Measurements from ENCODE around the gene CC2D2A. TPM values are rescaled to one million over a fixed set of nuclear protein-coding genes. Genes with fewer than 3 reads are reported as not detected.

Gene CC2D2A
- total RNA-seq, 1 donor from 2014 or later, result 2.4 TPM

DNA sequence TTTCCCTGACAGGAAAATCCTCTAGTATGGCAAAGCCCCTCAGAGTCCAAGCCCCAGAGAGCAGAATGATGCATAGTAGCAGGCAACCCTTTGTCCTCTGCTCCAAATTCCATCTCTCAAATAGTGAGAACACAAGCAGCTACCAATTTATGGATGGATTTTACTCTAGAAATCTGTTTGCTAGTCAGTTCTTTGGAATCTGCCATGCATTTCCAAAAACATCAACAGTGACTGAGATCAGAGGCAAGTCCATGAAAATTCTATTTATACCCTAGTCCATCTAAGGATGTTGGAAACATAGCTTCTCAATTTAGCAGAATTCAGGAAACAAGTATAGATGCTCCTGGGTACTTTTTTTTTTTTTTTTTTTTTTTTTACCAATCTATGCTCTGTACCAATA is 10.0 kb upstream of the CC2D2A start:
- DNase-seq (ENCODE audit: low spot score) (no peak), ATAC-seq (no peak)

DNA sequence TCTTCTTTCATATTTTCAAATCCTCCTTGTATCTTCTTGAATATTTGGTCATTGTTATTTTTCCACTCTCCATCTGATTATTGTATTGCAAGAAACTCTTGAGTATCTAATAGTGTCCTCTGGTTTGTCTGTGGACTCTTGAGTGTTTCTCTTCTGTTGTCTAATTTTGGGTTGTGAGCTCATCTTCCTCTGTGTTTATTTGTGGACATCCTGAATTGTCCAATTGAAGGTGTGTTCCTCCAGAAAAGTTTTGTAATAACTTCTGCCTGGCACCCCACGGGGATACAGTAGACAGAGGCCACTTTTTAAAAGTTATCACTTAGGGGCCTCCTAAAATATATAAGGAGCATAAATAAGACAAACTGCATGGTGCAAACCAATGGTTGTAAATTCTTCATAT is 3.1 kb upstream of the CC2D2A start:
- DNase-seq (ENCODE audit: low spot score), result no peak
- ATAC-seq, result no peak

DNA sequence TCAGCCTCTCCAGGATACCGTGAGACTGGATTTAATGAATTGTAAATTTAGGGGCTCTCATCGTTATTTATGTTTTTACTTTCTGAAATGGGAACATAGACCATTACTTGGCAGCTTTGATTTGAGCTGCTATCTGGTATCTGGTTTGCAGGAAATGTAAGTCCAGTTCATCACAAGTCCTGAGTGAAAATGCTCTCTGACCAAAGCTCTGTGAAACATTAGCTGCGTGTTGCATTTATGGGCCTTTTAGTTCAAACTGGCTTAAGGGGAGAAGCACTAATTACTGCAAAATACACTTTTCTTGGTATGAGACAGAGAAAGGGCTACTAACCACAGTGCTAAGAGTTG is 420 bp downstream of the CC2D2A start:
- no peak for DNase-seq (ENCODE audit: low spot score)
- peak; percentile 33 for ATAC-seq

DNA sequence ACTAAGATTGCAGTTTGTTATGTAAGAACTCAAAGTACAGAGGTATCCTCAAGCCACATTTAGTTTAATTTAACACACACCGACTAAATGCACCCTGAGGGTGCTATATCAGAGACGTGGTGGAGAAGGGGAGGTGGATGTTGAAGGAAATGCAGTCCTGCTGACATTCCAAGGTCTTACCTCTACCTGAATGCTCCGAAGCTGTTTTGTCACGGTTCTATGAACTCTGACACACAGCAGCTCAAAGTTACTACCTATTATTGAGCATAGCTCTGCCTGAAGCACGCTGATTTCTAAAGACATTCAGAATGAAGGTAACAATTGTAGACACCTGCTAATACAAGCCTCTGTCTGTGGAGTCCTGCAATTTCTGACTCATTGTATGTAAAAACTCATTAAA is 6.7 kb downstream of the CC2D2A start:
- DNase-seq (ENCODE audit: low spot score) (no peak), ATAC-seq (no peak)

DNA sequence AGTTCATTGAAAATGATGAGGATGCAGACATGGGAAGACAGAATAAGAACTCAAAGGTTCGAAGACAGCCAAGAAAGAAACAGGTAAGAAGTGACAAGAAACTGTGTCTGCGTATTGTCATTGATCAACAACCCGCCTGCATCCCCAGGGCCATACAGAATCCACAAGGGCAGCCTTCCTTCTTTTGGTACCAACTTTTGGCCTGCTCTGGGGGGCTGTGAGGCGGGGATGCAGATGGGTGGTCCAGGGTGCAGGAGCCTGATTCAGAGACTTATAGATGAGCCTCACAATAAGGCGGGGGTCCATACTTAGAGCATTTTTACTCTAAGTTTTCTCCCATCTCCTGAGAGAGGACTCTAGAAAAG is 9.0 kb downstream of the CC2D2A start:
- DNase-seq (ENCODE audit: low spot score), result no peak
- ATAC-seq, result no peak

DNA sequence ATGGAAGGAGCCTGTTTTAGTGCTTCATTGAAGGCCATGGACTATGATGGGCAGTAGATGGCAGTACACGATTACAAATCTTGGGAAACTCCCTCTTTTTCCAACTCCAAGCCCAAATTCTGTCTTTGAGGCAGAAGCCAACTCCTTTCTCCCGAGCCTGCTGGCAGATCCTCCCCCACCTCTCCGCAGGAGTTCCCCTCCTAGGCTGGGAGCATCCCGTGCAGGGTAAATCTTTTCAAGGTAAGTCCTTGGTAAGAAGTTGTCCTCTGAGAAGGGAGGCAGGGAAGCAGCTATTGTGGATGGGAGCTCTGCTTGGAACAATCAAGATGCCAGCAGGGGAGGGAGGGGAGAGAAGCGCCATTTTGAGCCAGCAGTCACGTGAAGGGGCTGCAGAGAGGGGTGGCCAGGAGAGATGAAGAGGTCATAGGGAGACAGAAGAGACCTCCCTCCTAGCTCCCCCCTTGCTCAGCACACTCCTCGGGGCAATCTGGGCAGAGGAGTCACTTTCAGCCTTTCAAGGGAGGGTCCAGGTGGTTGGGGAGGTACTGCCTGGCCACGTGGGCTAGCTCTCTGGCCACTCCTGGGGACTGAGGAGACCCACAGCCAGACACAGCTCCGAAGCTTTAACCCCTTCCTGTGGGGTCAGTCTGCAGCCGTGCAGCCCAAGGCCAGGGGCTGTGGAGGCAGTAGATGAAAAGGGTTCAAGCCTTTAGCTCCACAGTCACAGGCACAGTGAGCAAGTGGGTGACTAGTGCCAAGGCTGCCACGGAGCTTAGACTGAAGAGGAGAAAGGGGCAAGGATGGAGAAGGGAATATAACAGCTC is 9.6 kb downstream of the CC2D2A start:
- ATAC-seq, result peak; percentile 94
- DNase-seq (ENCODE audit: low spot score), result peak; percentile 64

DNA sequence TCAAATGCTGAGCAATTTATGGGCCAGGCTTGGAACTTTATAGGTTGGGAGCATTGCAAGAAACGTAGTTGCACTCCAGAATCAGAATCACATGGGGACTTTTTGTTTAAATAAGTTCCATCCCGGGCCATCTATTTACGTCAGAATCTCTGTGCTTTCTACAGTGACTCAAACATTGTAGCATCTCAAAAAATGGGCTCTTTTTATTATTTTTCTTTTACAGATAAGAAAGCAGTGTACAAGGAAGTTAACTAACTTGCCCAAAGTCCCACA is 10.2 kb downstream of the CC2D2A start:
- no peak for ATAC-seq

DNA sequence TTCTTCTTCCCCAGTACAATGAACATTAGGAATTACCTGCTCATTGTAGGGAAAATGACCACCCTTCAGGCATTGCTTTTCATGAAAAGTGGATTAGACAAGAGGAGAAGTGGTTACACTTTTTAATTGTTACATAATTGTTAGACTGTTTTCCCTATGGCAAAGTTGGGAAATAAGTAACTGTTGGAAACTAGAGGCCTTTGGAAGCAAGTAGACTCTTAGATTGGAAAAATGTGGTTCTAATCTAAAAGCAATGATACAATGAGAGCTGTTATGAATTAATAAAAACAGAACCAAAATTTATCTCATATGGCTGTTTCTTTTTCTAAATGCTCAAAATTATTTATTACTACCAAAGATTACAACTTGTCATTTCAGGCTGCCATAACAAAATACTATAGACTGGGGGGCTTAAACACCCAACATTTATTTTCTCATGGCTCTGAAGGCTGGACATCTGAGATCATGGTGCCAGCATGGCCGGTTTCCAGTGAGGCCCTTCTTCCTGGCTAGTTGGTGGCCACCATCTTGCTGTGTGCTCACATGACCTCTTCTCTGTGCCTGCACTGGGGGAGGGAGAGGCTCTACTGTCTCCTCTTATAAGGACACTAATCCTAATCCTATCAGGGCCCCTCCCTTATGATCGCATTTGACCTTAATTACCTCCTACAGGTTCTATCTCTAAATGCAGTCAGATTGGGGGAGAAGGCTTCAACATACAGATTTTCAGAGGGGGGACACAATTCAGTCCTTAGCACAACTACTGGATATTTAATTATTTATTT is 12.5 kb downstream of the CC2D2A start:
- DNase-seq (ENCODE audit: low spot score) (no peak), ATAC-seq (no peak)

More for the DNA sequence above, 10.2 kb downstream of the CC2D2A start:
- no peak for DNase-seq (ENCODE audit: low spot score)

DNA sequence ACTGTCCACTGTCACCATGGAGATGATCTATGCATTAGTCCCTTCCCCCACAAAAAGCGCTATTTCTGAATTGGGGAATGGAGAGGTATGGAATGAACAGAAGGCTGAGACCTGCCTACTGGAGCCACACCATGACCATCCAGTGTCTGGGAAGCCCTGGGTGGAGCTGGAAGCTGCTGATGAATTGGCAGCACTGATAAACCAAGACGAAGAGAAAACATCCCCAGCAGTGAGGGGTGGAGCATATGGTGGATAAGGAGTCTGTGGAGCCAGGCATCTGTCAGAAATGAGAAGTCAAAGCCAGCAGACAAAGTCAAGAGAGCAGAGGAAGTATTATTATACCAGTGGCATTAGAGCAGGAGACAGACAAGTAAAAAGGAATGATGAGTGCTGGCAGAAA is 13.2 kb downstream of the CC2D2A start:
- ATAC-seq (no peak), DNase-seq (ENCODE audit: low spot score) (no peak)

DNA sequence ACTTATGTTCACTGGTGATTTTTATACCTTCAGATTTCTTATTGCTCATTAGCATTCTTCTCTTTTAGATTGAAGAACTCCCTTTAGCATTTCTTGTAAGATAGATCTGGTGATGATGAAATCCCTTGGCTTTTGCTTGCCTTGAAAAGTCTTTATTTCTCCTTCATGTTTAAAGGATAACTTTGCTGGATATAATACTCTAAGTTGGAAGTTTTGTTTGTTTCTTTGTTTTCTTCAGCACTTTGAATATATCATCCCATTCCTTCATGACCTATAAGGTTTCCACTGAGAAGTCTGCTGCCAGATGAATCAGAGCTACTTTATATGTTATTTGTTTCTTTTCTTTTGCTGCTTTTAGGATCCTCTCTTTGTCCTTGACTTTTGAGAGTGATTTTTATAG is 18.5 kb downstream of the CC2D2A start:
- DNase-seq (ENCODE audit: low spot score), result no peak
- ATAC-seq, result no peak

DNA sequence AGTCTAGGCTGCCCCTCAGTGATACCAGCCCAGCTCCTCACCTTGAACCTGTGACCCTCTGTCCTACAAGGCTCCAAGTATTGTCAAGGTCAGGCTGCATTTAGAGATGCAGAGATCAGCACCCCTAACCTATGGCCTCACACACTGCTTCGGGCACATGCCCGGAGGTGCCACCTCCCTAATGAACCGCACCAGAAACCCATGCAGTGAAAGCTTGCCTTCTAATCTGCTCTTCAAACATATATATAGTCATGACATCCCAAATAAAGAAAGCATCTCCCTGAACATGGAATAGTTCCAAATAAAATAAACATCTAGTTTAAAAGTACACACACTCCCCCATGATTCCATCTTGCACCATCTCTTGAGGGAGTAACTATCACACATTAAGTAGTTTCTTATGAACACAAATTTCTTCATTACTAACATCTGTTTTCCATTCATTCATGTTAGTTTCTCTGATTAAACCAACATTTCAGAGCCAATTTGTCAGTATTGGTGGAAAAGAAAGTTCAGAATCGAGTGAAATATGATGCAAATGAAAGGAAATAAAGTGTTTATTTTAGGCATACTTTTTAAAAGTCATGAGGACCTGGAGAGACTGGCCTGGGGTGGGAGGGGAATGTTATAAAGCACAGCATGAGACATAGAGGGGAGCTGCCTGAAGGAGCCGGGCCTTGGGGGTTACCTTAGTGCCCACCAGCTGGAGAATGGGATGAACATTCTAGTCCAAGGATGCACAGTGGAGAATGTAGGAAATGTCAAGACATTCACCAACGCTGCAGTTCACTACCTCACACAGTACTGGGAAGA is 19.2 kb downstream of the CC2D2A start:
- DNase-seq (ENCODE audit: low spot score) (no peak), ATAC-seq (no peak)

DNA sequence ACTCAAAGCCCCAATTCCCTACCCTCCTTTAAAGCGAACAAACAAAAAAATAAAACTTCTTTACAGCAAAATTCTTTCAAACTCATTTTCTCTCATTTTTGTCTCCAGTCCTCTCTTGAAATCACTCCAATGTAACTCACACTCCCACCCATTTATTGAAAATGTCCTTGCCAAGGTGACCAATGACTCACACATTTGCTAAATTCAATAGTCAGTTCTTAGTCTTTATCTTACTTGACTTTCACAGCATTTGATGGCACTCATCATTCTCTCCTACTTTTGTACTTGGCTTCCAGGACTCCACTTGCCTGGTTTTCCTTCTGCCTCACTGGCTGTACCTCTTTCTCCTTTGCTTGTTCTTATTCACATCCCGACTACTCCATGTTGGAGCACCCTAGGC is 19.9 kb downstream of the CC2D2A start:
- ATAC-seq (no peak), DNase-seq (ENCODE audit: low spot score) (no peak)

DNA sequence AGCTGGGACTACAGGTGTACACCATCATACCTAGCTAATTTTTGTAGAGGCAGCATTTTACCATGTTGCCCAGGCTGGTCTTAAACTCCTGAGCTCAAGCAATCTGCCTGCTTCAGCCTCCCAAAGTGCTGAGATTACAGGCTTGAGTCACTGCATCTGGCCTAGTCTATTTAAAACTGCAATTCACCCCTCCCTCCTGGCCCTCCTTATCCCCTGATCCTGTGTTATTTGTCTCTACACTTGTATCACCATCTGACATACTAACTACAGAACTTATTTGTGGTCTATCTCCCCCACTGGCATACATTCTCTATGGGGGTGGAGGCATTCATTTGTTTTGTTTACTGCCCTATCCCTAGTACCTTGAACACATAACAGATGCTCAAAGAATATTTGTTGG is 23.7 kb downstream of the CC2D2A start:
- DNase-seq (ENCODE audit: low spot score) (no peak), ATAC-seq (no peak)

DNA sequence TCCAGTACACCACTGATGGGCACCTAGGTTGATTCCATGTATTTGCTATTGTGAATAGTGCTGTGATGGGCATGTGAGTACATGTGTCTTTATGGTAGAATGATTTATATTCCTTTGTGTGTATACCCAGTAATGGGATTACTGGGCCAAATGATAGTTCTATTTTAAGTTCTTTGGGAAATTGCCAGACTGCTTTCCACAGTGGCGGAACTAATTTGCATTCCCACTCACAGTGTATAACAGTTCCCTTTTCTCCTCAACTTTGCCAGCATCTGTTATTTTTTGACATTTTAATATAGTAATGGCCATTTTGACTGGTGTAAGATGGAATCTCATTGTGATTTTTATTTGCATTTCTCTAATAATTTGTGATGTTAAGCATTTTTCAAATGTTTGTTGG is 25.9 kb downstream of the CC2D2A start:
- no peak for DNase-seq (ENCODE audit: low spot score)
- no peak for ATAC-seq

DNA sequence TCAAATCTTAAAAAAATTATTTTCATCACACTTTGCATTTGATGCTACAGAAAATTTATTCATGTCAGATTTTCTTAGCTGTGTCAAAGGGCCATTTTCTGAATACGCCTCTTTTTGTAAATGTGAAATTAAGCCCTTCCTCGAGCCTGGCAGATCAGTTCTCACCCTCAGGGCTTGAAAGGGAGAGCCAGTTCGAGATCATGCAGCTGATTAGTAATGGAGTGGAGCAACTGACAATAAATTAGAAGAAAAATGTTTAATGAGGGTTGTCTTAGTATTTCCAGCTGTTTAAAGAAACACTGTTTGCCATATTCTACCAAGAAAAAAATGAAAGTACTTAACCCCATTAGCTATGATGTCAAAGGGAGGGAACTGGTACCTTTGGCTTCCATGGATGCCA is 28.7 kb downstream of the CC2D2A start:
- no peak for ATAC-seq

DNA sequence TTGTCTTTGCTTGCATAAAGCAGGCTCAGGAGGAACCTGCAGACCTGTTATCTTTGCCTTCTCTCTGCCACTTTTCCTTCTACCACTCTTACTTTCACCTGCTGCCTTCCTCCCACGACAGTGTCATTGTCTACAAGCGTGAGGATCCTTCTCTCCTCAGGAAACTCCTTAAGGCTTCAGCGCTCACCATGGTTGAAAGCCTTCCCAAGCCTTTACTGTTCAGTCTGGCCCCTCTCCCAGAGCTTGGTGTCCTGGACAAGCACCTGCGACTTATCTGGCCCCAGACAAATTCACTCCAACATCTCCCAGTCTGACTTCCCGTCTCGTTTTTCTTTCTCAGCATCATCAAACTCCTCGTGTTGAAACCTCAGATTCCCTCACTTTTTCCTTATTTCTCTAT is 31.0 kb downstream of the CC2D2A start:
- DNase-seq (ENCODE audit: low spot score) (no peak), ATAC-seq (no peak)

More for the DNA sequence above, 28.7 kb downstream of the CC2D2A start:
- no peak for DNase-seq (ENCODE audit: low spot score)

DNA sequence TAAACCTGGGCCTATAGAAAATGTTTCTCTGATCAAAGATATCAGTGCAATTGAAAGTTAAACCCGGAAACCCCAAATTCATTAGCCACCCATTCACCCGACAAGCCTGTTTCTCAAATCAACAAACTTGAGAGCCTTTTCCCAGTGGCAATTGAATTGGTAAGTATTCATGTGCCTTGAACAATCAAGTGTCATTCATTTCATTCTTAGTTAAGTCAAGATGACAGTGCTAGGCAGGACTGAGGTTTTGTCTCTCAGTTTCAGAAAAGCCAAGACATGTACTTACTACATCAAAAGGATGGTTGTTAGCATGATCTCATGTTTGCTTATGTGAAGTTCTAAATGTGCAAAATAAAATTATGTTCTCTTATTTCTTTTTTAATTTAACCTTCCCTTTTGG is 32.3 kb downstream of the CC2D2A start:
- no peak for DNase-seq (ENCODE audit: low spot score)
- no peak for ATAC-seq

DNA sequence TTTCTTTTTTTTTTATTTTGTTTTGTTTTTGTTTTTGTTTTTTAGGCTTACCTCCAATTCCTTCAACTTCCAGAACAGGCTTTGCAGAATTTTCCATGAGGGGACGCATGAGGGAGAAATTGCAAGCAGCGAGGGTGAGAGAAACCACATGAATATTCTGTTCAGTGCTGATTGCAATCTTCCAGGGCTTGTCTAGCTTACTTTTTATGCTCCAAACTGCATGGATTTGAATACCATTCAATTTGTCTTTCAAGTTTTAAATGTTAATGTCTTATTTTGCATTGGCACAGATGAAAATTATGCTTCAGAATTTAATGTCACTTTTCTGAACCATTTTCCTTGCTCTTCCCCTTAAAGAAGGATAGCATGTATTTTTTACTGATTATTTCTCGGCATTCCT is 32.7 kb downstream of the CC2D2A start:
- DNase-seq (ENCODE audit: low spot score) (no peak), ATAC-seq (no peak)

DNA sequence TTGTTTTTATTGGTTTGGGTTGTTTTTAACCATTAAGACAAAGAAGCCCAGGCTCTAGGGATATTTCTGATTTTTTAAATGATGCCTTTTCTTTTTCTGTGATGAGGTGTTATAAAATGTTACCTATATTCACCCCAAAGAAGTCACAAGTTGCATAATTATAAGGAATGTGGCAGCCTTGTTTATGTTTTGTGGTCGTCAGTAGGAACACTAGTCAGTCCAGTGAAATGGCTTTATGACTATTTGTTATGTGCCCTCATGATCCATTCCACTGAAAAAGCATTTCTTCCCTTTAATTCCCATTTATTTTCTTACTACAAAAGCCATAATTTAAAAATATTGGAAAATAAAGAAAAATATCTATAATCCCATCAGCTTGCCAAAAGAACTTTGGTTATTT is 34.4 kb downstream of the CC2D2A start:
- no peak for ATAC-seq
- no peak for DNase-seq (ENCODE audit: low spot score)

DNA sequence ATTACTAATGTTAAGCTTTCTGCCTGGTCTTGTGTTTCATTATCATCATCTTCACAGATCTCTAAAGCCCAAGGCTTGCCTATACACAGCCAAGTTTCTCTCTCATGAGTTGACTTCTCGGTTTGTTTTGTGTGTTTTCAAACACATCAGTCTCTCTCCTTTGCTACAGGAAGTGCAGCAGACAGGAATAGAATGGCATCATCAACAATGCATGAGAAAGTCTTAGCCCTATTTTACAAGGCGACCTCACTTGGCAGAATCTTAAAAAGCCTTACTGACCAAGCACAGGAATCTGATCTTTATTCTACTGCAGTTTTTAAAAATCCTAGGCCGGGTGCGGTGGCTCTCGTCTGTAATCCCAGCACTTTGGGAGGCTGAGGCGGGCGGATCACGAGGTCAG is 36.8 kb downstream of the CC2D2A start:
- ATAC-seq, result no peak

DNA sequence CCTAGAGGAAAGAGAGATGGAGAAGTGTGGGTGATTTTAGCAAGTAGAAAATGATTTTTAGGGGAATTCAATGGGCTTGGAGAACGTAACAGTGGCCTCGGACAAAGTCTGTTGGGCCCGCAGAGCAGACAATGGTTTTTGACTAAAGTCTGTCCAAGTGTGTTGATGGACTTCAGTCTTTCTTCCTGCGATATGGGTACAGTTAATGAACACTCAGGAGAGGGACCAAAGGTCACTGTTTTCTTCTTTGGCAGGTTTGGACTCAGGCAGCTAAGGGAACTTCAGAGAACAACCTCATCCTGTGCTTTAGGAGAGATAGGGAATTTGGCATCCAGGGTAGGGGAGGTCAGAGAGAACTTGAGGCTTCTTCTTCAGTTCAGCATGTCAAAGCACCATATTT is 38.0 kb downstream of the CC2D2A start:
- ATAC-seq (no peak), DNase-seq (ENCODE audit: low spot score) (no peak)

More for the DNA sequence above, 36.8 kb downstream of the CC2D2A start:
- DNase-seq (ENCODE audit: low spot score), result no peak

DNA sequence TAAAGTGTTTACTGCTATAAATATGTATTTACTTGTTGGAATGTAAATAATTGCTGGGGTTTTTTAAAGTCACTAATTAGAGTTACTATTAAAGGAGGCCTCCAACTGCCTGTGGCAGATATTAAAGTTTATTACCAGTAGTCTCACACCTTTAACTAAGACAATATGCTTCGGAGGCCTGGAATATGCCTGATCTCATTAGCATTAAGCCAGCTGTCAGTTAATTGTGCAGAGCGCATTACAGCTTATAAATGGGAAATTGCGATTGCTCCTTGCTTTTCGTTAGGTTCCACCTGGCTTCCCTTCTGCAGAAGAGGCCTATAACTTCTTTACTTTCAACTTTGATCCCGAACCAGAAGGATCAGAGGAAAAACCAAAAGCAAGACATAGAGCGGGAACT is 41.3 kb downstream of the CC2D2A start:
- DNase-seq (ENCODE audit: low spot score) (no peak), ATAC-seq (no peak)
